Trophoblast cell (in vitro differentiated cells and primary cell): ENCODE data around the gene CPXM2.
A peak's percentile ranks its signal among the peaks of the same experiment; 100 is the strongest.

Source experiments
- DNase-seq, 2 donors: peaks; one replicate each; pipeline ENCODE4 v3.0.0-alpha.2; 2016
- H2AFZ ChIP-seq: 2 replicates; pipeline ENCODE4 v1.6.1; 2013; ENCODE audit warnings: low read length, moderate library complexity, mild to moderate bottlenecking; ENCODE audit not compliant: insufficient read depth, poor library complexity
- H2AK5ac ChIP-seq: 2 replicates; pipeline ENCODE4 v1.6.1; 2013; ENCODE audit warnings: mild to moderate bottlenecking, low read length
- H2BK120ac ChIP-seq: 2 replicates; pipeline ENCODE4 v1.6.1; 2013; ENCODE audit warnings: low read length, mild to moderate bottlenecking, moderate library complexity; ENCODE audit not compliant: insufficient read depth, poor library complexity
- H2BK12ac ChIP-seq: 2 replicates; pipeline ENCODE4 v1.6.1; 2013; ENCODE audit warnings: mild to moderate bottlenecking, low read length, moderate library complexity
- H2BK5ac ChIP-seq: 2 replicates; pipeline ENCODE4 v1.6.1; 2013; ENCODE audit warnings: low read length, low read depth, moderate library complexity, mild to moderate bottlenecking; ENCODE audit not compliant: poor library complexity
- H3K14ac ChIP-seq: 2 replicates; pipeline ENCODE4 v1.6.1; 2013; ENCODE audit warnings: mild to moderate bottlenecking, low read length
- H3K18ac ChIP-seq: 2 replicates; pipeline ENCODE4 v1.6.1; 2013; ENCODE audit warnings: mild to moderate bottlenecking, low read length
- H3K23ac ChIP-seq: 2 replicates; pipeline ENCODE4 v1.6.1; 2013; ENCODE audit warnings: low read length
- H3K27ac ChIP-seq: 2 replicates; pipeline ENCODE4 v1.5.1; 2013; ENCODE audit warnings: low read depth, mild to moderate bottlenecking, inconsistent platforms, low read length, moderate library complexity
- H3K27me3 ChIP-seq: 2 replicates; pipeline ENCODE4 v1.6.1; 2013; ENCODE audit warnings: inconsistent platforms, mild to moderate bottlenecking, low read length, moderate library complexity; ENCODE audit not compliant: insufficient read depth
- H3K36me3 ChIP-seq, 2 experiments: 1 replicate in 1 of 2; 2 replicates in 1 of 2; pipeline ENCODE4 v1.6.1; 2013; ENCODE audit warnings: low read length in 2 of 2, mild to moderate bottlenecking in 2 of 2, moderate library complexity in 1 of 2; ENCODE audit not compliant: insufficient read depth in 2 of 2, control insufficient read depth in 1 of 2
- H3K4ac ChIP-seq: 2 replicates; pipeline ENCODE4 v1.6.1; 2013; ENCODE audit warnings: low read depth, mild to moderate bottlenecking, low read length, moderate library complexity
- H3K4me1 ChIP-seq, 2 experiments: 1 replicate in 1 of 2; 2 replicates in 1 of 2; pipeline ENCODE4 v1.6.1; 2013; ENCODE audit warnings: low read length in 2 of 2, mild to moderate bottlenecking in 2 of 2, moderate library complexity in 1 of 2; ENCODE audit not compliant: insufficient read depth in 2 of 2, control insufficient read depth in 1 of 2
- H3K4me2 ChIP-seq: 2 replicates; pipeline ENCODE4 v1.6.1; 2013; ENCODE audit warnings: inconsistent platforms, mild to moderate bottlenecking, low read length, moderate library complexity
- H3K4me3 ChIP-seq: 2 replicates; pipeline ENCODE4 v1.5.1; 2013; ENCODE audit warnings: mild to moderate bottlenecking, low read depth, low read length, inconsistent platforms
- H3K79me1 ChIP-seq: one replicate; pipeline ENCODE4 v1.6.1; 2013; ENCODE audit warnings: low read length
- H3K79me2 ChIP-seq: 2 replicates; pipeline ENCODE4 v1.6.1; 2013; ENCODE audit warnings: low read length, mild to moderate bottlenecking; ENCODE audit not compliant: control insufficient read depth, insufficient read depth, poor library complexity
- H3K9ac ChIP-seq: 2 replicates; pipeline ENCODE4 v1.6.1; 2013; ENCODE audit warnings: mild to moderate bottlenecking, low read length
- H3K9me3 ChIP-seq: 2 replicates; pipeline ENCODE4 v1.6.1; 2013; ENCODE audit warnings: low read depth, mild to moderate bottlenecking, control low read depth, inconsistent platforms, low read length; ENCODE audit not compliant: insufficient read depth
- H4K12ac ChIP-seq: 2 replicates; pipeline ENCODE4 v1.6.1; 2013; ENCODE audit warnings: low read depth, mild to moderate bottlenecking, low read length, moderate library complexity
- H4K8ac ChIP-seq: 2 replicates; pipeline ENCODE4 v1.6.1; 2013; ENCODE audit warnings: low read depth, mild to moderate bottlenecking, low read length, moderate library complexity
- H4K91ac ChIP-seq: one replicate; pipeline ENCODE4 v1.6.1; 2013; ENCODE audit warnings: low read depth, mild to moderate bottlenecking, low read length, moderate library complexity
- WGBS: extraction: QIAGEN DNeasy Blood & Tissue Kit; methylation state at CpG from one replicate; pipeline ENCODE4 v1.1.7; 2013; ENCODE audit warnings: missing lambda C conversion rate; ENCODE audit not compliant: insufficient read length, insufficient coverage; ENCODE audit errors: extremely low coverage; 5-methylcytosine and 5-hydroxymethylcytosine counted together

Gene CPXM2

GRCh38 chr10:123755061-123755460 lies 136.5 kb downstream of the CPXM2 start:
- Histone ChIP-seq H3K18ac (no peak overlapping the region), H3K27me3 (no peaks in the 10 kb centered on the region)

GRCh38 chr10:123754123-123754522 lies 137.5 kb downstream of the CPXM2 start:
- Histone ChIP-seq H3K18ac (no peak overlapping the region), H3K4me2 (no peak overlapping the region), H3K4me3 (no peak overlapping the region), H3K36me3 (no peaks in the 10 kb centered on the region), H2BK12ac (no peak overlapping the region), H3K14ac (no peak overlapping the region), H3K79me1 (no peaks in the 10 kb centered on the region), H3K23ac (no peak overlapping the region), H3K4ac (no peak overlapping the region), H3K4me1 (peaks cover 3 to 5% of the 10 kb centered on the region in 2 experiments), H4K91ac (no peak overlapping the region), H3K27me3 (no peaks in the 10 kb centered on the region), H3K9me3 (peaks cover 6% of the 10 kb centered on the region), H3K27ac (no peak overlapping the region), H2AFZ (no peak overlapping the region), H4K12ac (no peak overlapping the region), H3K79me2 (no peaks in the 10 kb centered on the region), H2BK120ac (no peak overlapping the region), H4K8ac (no peak overlapping the region), H2BK5ac (no peak overlapping the region), H2AK5ac (no peak overlapping the region), H3K9ac (no peak overlapping the region)
- no peak for DNase-seq
- no CpG with 5 or more reads among the region's 4 CpGs for WGBS

More at GRCh38 chr10:123755061-123755460, 136.5 kb downstream of the CPXM2 start:
- H3K27ac ChIP-seq, result no peak overlapping the region
- H2AK5ac ChIP-seq, result no peak overlapping the region
- H2BK12ac ChIP-seq, result no peak overlapping the region
- no peak overlapping the region for H3K4me2 ChIP-seq
- H2BK120ac ChIP-seq, result no peak overlapping the region
- no peak overlapping the region for H2AFZ ChIP-seq
- no peak overlapping the region for H4K91ac ChIP-seq
- no peak overlapping the region for H3K9ac ChIP-seq
- H3K4me3 ChIP-seq, result no peak overlapping the region
- no peak overlapping the region for H4K8ac ChIP-seq
- WGBS, result no CpG with 5 or more reads among the region's 2 CpGs
- H3K79me1 ChIP-seq, result no peaks in the 10 kb centered on the region
- no peaks in the 10 kb centered on the region for H3K36me3 ChIP-seq
- H3K23ac ChIP-seq, result no peak overlapping the region
- H4K12ac ChIP-seq, result no peak overlapping the region
- H3K79me2 ChIP-seq, result no peaks in the 10 kb centered on the region
- no peak overlapping the region for H3K4ac ChIP-seq
- H3K4me1 ChIP-seq, result peaks cover 5 to 13% of the 10 kb centered on the region in 2 experiments
- peaks cover 6% of the 10 kb centered on the region for H3K9me3 ChIP-seq
- no peak overlapping the region for H2BK5ac ChIP-seq
- H3K14ac ChIP-seq, result no peak overlapping the region
- DNase-seq, result no peak

GRCh38 chr10:123751342-123752134 lies 140.1 kb downstream of the CPXM2 start:
- Histone ChIP-seq H3K23ac (no peak overlapping the region), H2BK5ac (no peak overlapping the region), H3K79me2 (no peaks in the 10 kb centered on the region), H3K27me3 (no peaks in the 10 kb centered on the region), H3K4me2 (no peak overlapping the region), H2BK120ac (no peak overlapping the region), H3K4me3 (no peak overlapping the region), H3K4ac (no peak overlapping the region), H4K12ac (no peak overlapping the region), H2AK5ac (no peak overlapping the region), H3K36me3 (no peaks in the 10 kb centered on the region), H4K8ac (no peak overlapping the region), H3K14ac (no peak overlapping the region), H3K79me1 (no peaks in the 10 kb centered on the region), H2AFZ (no peak overlapping the region), H3K9ac (no peak overlapping the region), H3K18ac (no peak overlapping the region), H4K91ac (no peak overlapping the region), H3K4me1 (peaks cover 2% of the 10 kb centered on the region in 2 experiments), H3K27ac (no peak overlapping the region), H3K9me3 (peaks cover 6% of the 10 kb centered on the region), H2BK12ac (no peak overlapping the region)
- no CpG with 5 or more reads among the region's 10 CpGs for WGBS
- DNase-seq, result peak in 1 of 2 donors; percentile 37

GRCh38 chr10:123750901-123751300 lies 140.7 kb downstream of the CPXM2 start:
- no CpG with 5 or more reads among the region's 9 CpGs for WGBS
- H3K9me3 ChIP-seq, result peaks cover 6% of the 10 kb centered on the region

More at GRCh38 chr10:123750901-123751300, 140.7 kb downstream of the CPXM2 start:
- Histone ChIP-seq H4K91ac (no peak overlapping the region), H3K4ac (no peak overlapping the region), H3K79me2 (no peaks in the 10 kb centered on the region), H2AK5ac (no peak overlapping the region), H4K8ac (no peak overlapping the region), H3K14ac (no peak overlapping the region), H3K23ac (no peak overlapping the region), H3K4me3 (no peak overlapping the region), H2BK5ac (no peak overlapping the region), H3K79me1 (no peaks in the 10 kb centered on the region), H3K27ac (no peak overlapping the region), H3K36me3 (no peaks in the 10 kb centered on the region), H3K4me2 (no peak overlapping the region), H3K9ac (no peak overlapping the region), H3K18ac (no peak overlapping the region), H3K27me3 (no peaks in the 10 kb centered on the region), H2BK120ac (no peak overlapping the region), H2BK12ac (no peak overlapping the region), H4K12ac (no peak overlapping the region), H3K4me1 (peaks cover 2 to 3% of the 10 kb centered on the region in 2 experiments), H2AFZ (no peak overlapping the region)
- DNase-seq, result no peak
